GM23338 (cell line): ENCODE data around the gene THRA. TPM values are rescaled to one million over a fixed set of nuclear protein-coding genes. Genes with fewer than 3 reads are reported as not detected.

Experiments
- ATAC-seq: fragments of 200-7000 bp; cut with Tn5 transposase; 3 replicates; pipeline ENCODE4 v1.9.1; 2020
- DNase-seq: peaks from one replicate; pipeline ENCODE4 v3.0.0-alpha.2; 2015; ENCODE audit warnings: low spot score
- H2AFZ ChIP-seq: fragments of 200-600 bp; sonication (generic); 2 replicates; pipeline ENCODE4 v1.8.0; 2016; ENCODE audit warnings: antibody characterized with exemption, mild to moderate bottlenecking, moderate library complexity
- H3F3A ChIP-seq: fragments of 200-600 bp; sonication (generic); replicated peaks from 2 replicates; pipeline ENCODE4 v1.8.0; 2017; ENCODE audit warnings: antibody characterized with exemption, mixed run types, low read depth
- H3K27ac ChIP-seq: fragments of 200-600 bp; sonication (generic); 2 replicates; pipeline ENCODE4 v1.6.1; 2016; ENCODE audit warnings: low read depth
- H3K27me3 ChIP-seq: fragments of 200-600 bp; sonication (generic); 2 replicates; pipeline ENCODE4 v1.8.0; 2016; ENCODE audit warnings: mild to moderate bottlenecking, mixed run types, moderate library complexity; ENCODE audit not compliant: insufficient read depth
- H3K36me3 ChIP-seq: fragments of 200-600 bp; sonication (generic); 2 replicates; pipeline ENCODE4 v1.8.0; 2016; ENCODE audit warnings: mild to moderate bottlenecking; ENCODE audit not compliant: insufficient read depth
- H3K4me1 ChIP-seq: fragments of 200-600 bp; sonication (generic); 2 replicates; pipeline ENCODE4 v1.8.0; 2016; ENCODE audit warnings: mild to moderate bottlenecking, moderate library complexity; ENCODE audit not compliant: insufficient read depth
- H3K4me2 ChIP-seq: fragments of 200-600 bp; sonication (generic); 2 replicates; pipeline ENCODE4 v1.7.1; 2017; ENCODE audit warnings: mixed run types
- H3K4me3 ChIP-seq: fragments of 200-600 bp; sonication (generic); 2 replicates; pipeline ENCODE4 v1.6.1; 2016; ENCODE audit warnings: mixed run types
- H3K79me2 ChIP-seq: fragments of 200-600 bp; sonication (generic); replicated peaks from 2 replicates; pipeline ENCODE4 v1.8.0; 2017; ENCODE audit warnings: mild to moderate bottlenecking; ENCODE audit not compliant: insufficient read depth
- H3K9me2 ChIP-seq: fragments of 200-600 bp; sonication (generic); 2 replicates; pipeline ENCODE4 v1.8.0; 2017; ENCODE audit not compliant: insufficient read depth
- H4K20me1 ChIP-seq: fragments of 200-600 bp; sonication (generic); replicated peaks from 2 replicates; pipeline ENCODE4 v1.8.0; 2017; ENCODE audit warnings: mild to moderate bottlenecking; ENCODE audit not compliant: insufficient read depth
- H3K27ac Mint-ChIP-seq: 2 replicates; pipeline ENCODE4 v1.8.0; 2020; ENCODE audit warnings: inconsistent platforms, mild to moderate bottlenecking, moderate library complexity, mixed read lengths
- H3K27me3 Mint-ChIP-seq: 3 replicates; pipeline ENCODE4 v1.8.0; 2022; ENCODE audit warnings: low read depth, mild to moderate bottlenecking, moderate library complexity, mixed read lengths, inconsistent platforms; ENCODE audit not compliant: insufficient read depth, poor library complexity
- H3K36me3 Mint-ChIP-seq: 3 replicates; pipeline ENCODE4 v1.8.0; 2021; ENCODE audit warnings: low read depth, mild to moderate bottlenecking, inconsistent platforms, moderate library complexity, mixed read lengths
- H3K4me1 Mint-ChIP-seq: 3 replicates; pipeline ENCODE4 v1.8.0; 2020; ENCODE audit warnings: mild to moderate bottlenecking, inconsistent platforms, mixed read lengths
- H3K4me3 Mint-ChIP-seq: 3 replicates; pipeline ENCODE4 v1.8.0; 2021; ENCODE audit warnings: moderate library complexity, mild to moderate bottlenecking, inconsistent platforms, mixed read lengths
- H3K9me3 Mint-ChIP-seq: 3 replicates; pipeline ENCODE4 v1.8.0; 2020; ENCODE audit warnings: moderate library complexity, mild to moderate bottlenecking, inconsistent platforms, mixed read lengths
- CREB1 ChIP-seq: fragments of 250-450 bp; sonication (Bioruptor Pico); IDR thresholded peaks from 2 replicates; pipeline ENCODE4 v1.5.0; 2020; ENCODE audit warnings: low read depth, mild to moderate bottlenecking, moderate library complexity
- CTCF ChIP-seq, 2 experiments: fragments of 200-600 bp in 1 of 2; sonication (generic) in 1 of 2; conservative IDR thresholded peaks; 2 replicates each; pipeline versions ENCODE4 v1.5.1 to v1.6.1; 2016 to 2017; ENCODE audit warnings: antibody characterized with exemption in 2 of 2, low read depth in 2 of 2, mild to moderate bottlenecking in 2 of 2, moderate library complexity in 1 of 2
- EZH2 ChIP-seq: fragments of 200-600 bp; sonication (generic); IDR thresholded peaks from one replicate; pipeline ENCODE4 v1.8.0; 2017; ENCODE audit warnings: antibody characterized with exemption, mild to moderate bottlenecking, low read depth; ENCODE audit not compliant: unreplicated experiment
- EZH2phosphoT487 ChIP-seq: fragments of 200-600 bp; sonication (generic); IDR thresholded peaks from one replicate; pipeline ENCODE4 v1.8.1; 2018; ENCODE audit warnings: antibody characterized with exemption; ENCODE audit not compliant: unreplicated experiment
- JUNB ChIP-seq: IDR thresholded peaks from one replicate; pipeline ENCODE4 v1.6.1; 2016; ENCODE audit warnings: antibody characterized with exemption; ENCODE audit not compliant: unreplicated experiment
- NANOG ChIP-seq: IDR thresholded peaks from 2 replicates; pipeline ENCODE4 v1.6.1; 2016; ENCODE audit warnings: antibody characterized with exemption, borderline replicate concordance
- POLR2AphosphoS5 ChIP-seq: IDR thresholded peaks from 2 replicates; pipeline ENCODE4 v1.6.1; 2016; ENCODE audit warnings: antibody characterized with exemption, low read depth
- STAT1 ChIP-seq: IDR thresholded peaks from one replicate; pipeline ENCODE4 v1.6.1; 2016; ENCODE audit warnings: antibody characterized with exemption; ENCODE audit not compliant: unreplicated experiment
- ZNF114 ChIP-seq: fragments of 250-450 bp; sonication (Bioruptor Pico); IDR thresholded peaks from 2 replicates; pipeline ENCODE4 v1.5.0; 2020; ENCODE audit warnings: mild to moderate bottlenecking, moderate library complexity
- ZNF331 ChIP-seq: fragments of 250-450 bp; sonication (Bioruptor Pico); IDR thresholded peaks from 2 replicates; pipeline ENCODE4 v1.5.0; 2020; ENCODE audit warnings: low read depth, mild to moderate bottlenecking, moderate library complexity
- polyA plus RNA-seq: library from polyadenylated mRNA; unstranded; fragments of >200 nt; fragmentation: Nextera tagmentation; extraction: Ambion mirVana; gene quantifications from 2 replicates; pipeline ENCODE4 v1.2.1, GENCODE V29; 2016
- total RNA-seq: library from RNA; depleted of rRNA; stranded (reverse); fragments of >200 nt; shearing (Covaris generic); gene quantifications from 2 replicates; pipeline ENCODE4 v1.2.3, GENCODE V29; 2014
- TF ChIP-seq, protein P1 (sequence below): IDR thresholded peaks from one replicate; pipeline ENCODE4 v1.6.1; 2018; ENCODE audit warnings: antibody characterized with exemption; ENCODE audit not compliant: unreplicated experiment
- TF ChIP-seq, protein P2 (sequence below): IDR thresholded peaks from 2 replicates; pipeline ENCODE4 v1.6.1; 2016; ENCODE audit warnings: antibody characterized with exemption

The THRA gene
- total and polyA plus RNA-seq, 2 experiments from 2014 or later = 3.4 to 10.5 TPM

- no peak for TF ChIP-seq EZH2
- no peak for TF ChIP-seq CTCF (conservative IDR thresholded peaks at IDR 0.05; ENCODE audit: low read depth in 2 of 2)
- TF ChIP-seq, protein P1, sequence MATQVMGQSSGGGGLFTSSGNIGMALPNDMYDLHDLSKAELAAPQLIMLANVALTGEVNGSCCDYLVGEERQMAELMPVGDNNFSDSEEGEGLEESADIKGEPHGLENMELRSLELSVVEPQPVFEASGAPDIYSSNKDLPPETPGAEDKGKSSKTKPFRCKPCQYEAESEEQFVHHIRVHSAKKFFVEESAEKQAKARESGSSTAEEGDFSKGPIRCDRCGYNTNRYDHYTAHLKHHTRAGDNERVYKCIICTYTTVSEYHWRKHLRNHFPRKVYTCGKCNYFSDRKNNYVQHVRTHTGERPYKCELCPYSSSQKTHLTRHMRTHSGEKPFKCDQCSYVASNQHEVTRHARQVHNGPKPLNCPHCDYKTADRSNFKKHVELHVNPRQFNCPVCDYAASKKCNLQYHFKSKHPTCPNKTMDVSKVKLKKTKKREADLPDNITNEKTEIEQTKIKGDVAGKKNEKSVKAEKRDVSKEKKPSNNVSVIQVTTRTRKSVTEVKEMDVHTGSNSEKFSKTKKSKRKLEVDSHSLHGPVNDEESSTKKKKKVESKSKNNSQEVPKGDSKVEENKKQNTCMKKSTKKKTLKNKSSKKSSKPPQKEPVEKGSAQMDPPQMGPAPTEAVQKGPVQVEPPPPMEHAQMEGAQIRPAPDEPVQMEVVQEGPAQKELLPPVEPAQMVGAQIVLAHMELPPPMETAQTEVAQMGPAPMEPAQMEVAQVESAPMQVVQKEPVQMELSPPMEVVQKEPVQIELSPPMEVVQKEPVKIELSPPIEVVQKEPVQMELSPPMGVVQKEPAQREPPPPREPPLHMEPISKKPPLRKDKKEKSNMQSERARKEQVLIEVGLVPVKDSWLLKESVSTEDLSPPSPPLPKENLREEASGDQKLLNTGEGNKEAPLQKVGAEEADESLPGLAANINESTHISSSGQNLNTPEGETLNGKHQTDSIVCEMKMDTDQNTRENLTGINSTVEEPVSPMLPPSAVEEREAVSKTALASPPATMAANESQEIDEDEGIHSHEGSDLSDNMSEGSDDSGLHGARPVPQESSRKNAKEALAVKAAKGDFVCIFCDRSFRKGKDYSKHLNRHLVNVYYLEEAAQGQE = no peak
- TF ChIP-seq JUNB = no peak
- no peak for TF ChIP-seq ZNF114 (CRISPR knock-in tag)
- TF ChIP-seq NANOG = no peak
- no peak for TF ChIP-seq CREB1 (CRISPR knock-in tag)
- TF ChIP-seq EZH2phosphoT487 = no peak
- TF ChIP-seq, protein P2, sequence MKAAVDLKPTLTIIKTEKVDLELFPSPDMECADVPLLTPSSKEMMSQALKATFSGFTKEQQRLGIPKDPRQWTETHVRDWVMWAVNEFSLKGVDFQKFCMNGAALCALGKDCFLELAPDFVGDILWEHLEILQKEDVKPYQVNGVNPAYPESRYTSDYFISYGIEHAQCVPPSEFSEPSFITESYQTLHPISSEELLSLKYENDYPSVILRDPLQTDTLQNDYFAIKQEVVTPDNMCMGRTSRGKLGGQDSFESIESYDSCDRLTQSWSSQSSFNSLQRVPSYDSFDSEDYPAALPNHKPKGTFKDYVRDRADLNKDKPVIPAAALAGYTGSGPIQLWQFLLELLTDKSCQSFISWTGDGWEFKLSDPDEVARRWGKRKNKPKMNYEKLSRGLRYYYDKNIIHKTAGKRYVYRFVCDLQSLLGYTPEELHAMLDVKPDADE = no peak
Observed at GRCh38 chr17:40032322-40033320, 30.1 kb upstream of the THRA start (continued).

- 0 out of 2 replicates have a peak, but pooled peaks cover 2% of the 10 kb centered on the region for H4K20me1 ChIP-seq
- no peaks in the 10 kb centered on the region for H3K9me2 ChIP-seq
- no peaks in the 10 kb centered on the region for H3K9me3 Mint-ChIP-seq
- no peaks in the 10 kb centered on the region for H3K79me2 ChIP-seq
- no peak overlapping the region for H3K27ac ChIP-seq
- H3K4me3 Mint-ChIP-seq = no peak overlapping the region
- H3K4me1 ChIP-seq = peaks cover 9% of the 10 kb centered on the region; the same call in 1 of the 2 replicates
- H2AFZ ChIP-seq = no peak overlapping the region
- no peak overlapping the region for H3K4me2 ChIP-seq
- H3K36me3 Mint-ChIP-seq = peaks cover 50% of the 10 kb centered on the region
- peaks cover 9% of the 10 kb centered on the region; the same call in 1 of the 2 replicates for H3K36me3 ChIP-seq
- no peaks in the 10 kb centered on the region for H3K27me3 ChIP-seq
- ATAC-seq = no peak
- DNase-seq = no peak
- H3K27me3 Mint-ChIP-seq = peaks cover 4% of the 10 kb centered on the region
- peaks cover 11% of the 10 kb centered on the region for H3K4me1 Mint-ChIP-seq
- H3K4me3 ChIP-seq = no peak overlapping the region
- H3F3A ChIP-seq = peaks cover 9% of the 10 kb centered on the region; the same call in 1 of the 2 replicates
- H3K27ac Mint-ChIP-seq = no peak overlapping the region
- TF ChIP-seq, protein P1 = no peak
- TF ChIP-seq EZH2 (no peak), ZNF114 (CRISPR knock-in tag) (no peak), STAT1 (no peak), NANOG (no peak), ZNF331 (CRISPR knock-in tag) (no peak), POLR2AphosphoS5 (no peak)
- TF ChIP-seq, protein P2 = no peak
Observed at GRCh38 chr17:40033339-40033738, 29.4 kb upstream of the THRA start.
